Stimulated activated CD8-positive, alpha-beta memory T cell treated with anti-CD3 and anti-CD28 coated beads, Interleukin-4, amount 100 ng/mL, for 4 hours (primary cell): ENCODE measurements around the gene ITIH6.

Experiments
- DNase-seq, 2 donors: peaks; one replicate each; pipeline ENCODE4 v3.0.0-alpha.2; 2020; ENCODE audit warnings: low read depth in 2 of 2, low spot score in 1 of 2

ITIH6 gene

DNA sequence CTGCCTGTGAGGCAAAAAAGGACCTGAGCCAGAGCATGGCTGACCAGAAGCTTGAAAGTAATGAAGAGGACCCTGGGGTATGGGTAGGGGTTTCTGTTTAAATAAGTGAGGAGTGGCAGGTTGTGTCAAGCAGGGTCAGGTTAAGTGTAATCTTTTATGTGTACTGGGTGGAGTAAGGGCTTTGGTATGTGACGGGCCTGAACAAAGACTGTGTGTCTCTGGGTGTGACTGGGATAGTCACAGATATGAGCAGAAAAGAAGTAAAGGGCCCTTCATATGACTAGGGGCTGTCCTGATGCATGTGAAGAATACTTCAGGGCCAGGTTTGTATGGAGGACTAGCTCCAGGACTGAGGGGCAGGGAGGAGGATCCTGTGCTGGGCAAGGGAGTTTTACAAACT, 82.4 kb downstream of the ITIH6 start:
- DNase-seq = no peak

- DNase-seq = no peak
Measured at GRCh38 chrX:54714424-54714823, 83.6 kb downstream of the ITIH6 start.

DNA sequence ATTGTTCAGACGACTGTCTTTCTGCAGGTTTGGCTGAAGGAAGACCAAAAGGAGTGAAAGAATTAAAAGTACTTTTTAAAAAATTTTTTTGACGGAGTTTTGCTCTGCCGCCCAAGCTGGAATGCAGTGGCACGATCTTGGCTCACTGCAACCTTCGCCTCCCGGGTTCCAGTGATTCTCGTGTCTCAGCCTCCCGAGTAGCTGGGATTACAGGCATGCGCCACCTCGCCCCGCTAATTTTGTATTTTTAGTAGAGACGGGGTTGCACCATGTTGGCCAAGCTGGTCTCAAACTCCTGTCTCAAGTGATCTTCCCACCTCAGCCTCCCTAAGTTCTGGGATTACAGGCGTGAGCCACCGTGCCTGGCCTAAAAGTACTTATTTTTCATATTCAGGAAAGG, 86.3 kb downstream of the ITIH6 start:
- DNase-seq = no peak

DNA sequence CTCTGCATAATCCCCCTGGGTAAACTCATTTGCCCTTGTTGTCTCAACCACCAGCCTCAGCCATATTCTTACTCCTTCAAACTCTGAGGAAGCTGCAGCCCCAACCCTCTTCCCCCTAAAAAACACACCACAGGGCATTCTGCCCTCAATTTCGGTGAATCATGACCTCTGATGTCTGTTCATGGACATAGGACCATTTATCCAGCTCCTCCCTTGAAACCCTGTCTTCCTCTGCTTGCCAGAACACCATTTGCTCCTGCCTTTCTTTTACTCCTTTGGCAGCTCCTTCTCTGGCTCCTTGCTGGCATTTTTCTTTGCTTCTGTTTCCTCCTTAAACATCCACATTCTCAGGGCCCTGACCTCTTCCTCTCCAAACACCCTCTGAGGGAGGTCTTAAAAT, 87.1 kb downstream of the ITIH6 start:
- DNase-seq = no peak

GRCh38 chrX:54708404-54708803, 89.7 kb downstream of the ITIH6 start:
- DNase-seq = no peak
